Central memory CD8-positive, alpha-beta T cell (primary cell): ENCODE data around the gene NR3C1.

Experiments used
- ATAC-seq: fragments of 150-1000 bp; cut with Tn5 transposase; replicated peaks from 2 replicates; pipeline ENCODE4 v1.10.0; 2022; ENCODE audit warnings: mild to moderate bottlenecking, moderate FRiP score, moderate number of reproducible peaks; ENCODE audit not compliant: poor library complexity, severe bottlenecking; ENCODE audit errors: extremely low read depth
- DNase-seq, 2 donors: peaks; one replicate each; pipeline ENCODE4 v3.0.0; 2021; ENCODE audit warnings: low spot score in 2 of 2
- H3K27ac Mint-ChIP-seq: one replicate; pipeline ENCODE4 v1.8.0; 2022; ENCODE audit warnings: low read depth, mild to moderate bottlenecking, moderate library complexity, mixed read lengths
- H3K27me3 Mint-ChIP-seq: one replicate; pipeline ENCODE4 v1.8.0; 2022; ENCODE audit warnings: mixed read lengths
- H3K36me3 Mint-ChIP-seq: one replicate; pipeline ENCODE4 v1.8.0; 2022; ENCODE audit warnings: mild to moderate bottlenecking, moderate library complexity, mixed read lengths; ENCODE audit not compliant: insufficient read depth
- H3K4me1 Mint-ChIP-seq: one replicate; pipeline ENCODE4 v1.8.0; 2022; ENCODE audit warnings: mixed read lengths
- H3K4me3 Mint-ChIP-seq: one replicate; pipeline ENCODE4 v1.8.0; 2022; ENCODE audit warnings: mild to moderate bottlenecking, moderate library complexity, mixed read lengths
- H3K9me3 Mint-ChIP-seq: one replicate; pipeline ENCODE4 v1.8.0; 2022; ENCODE audit warnings: mixed read lengths

Gene NR3C1

DNA sequence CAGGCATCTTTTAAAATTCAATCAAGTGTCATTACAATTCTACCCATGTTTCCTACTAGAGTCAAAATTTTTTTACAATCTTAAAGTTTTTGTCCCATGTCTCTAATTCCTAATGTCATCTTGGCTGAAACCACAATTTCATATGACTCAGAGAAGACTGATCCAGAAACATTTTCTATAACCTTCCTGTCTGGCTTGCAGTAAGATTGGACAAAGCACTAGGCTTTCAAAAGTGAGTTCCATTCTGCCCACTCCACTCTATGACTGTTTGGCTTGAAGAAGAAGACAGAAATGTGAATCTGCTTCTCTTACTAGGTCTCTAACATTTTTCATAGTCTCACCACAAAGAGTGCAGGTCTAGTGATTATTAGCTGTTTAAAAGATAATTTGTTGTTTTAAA is 88.8 kb downstream of the NR3C1 start:
- peaks cover 30% of the 10 kb centered on the region for H3K36me3 Mint-ChIP-seq
- ATAC-seq, result no peak
- no peak for DNase-seq
- peaks cover 23% of the 10 kb centered on the region for H3K4me1 Mint-ChIP-seq
- H3K27ac Mint-ChIP-seq, result peak overlapping the region; percentile 3
- no peaks in the 10 kb centered on the region for H3K27me3 Mint-ChIP-seq
- H3K4me3 Mint-ChIP-seq, result no peak overlapping the region
- H3K9me3 Mint-ChIP-seq, result no peaks in the 10 kb centered on the region

DNA sequence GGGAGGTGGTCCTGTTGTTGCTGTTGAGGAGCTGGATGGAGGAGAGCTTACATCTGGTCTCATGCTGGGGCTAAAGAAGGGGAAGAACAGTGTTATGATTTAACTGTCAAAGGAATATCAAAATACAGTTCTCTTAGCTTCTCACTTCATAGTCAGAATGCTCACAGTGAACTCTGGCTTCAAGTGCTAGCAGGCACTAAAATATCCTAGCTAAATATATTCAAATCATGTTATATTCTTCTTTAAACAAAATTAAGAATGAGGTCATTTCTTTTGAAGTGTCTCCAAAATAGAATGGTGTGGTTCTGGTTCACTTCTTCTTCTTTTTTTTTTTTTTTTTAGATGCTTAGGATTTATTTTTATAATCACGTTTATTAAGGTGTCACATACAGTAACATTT is 89.4 kb downstream of the NR3C1 start:
- H3K9me3 Mint-ChIP-seq, result no peaks in the 10 kb centered on the region
- DNase-seq, result no peak
- H3K36me3 Mint-ChIP-seq, result peaks cover 34% of the 10 kb centered on the region
- no peak for ATAC-seq
- peak overlapping the region; percentile 3 for H3K27ac Mint-ChIP-seq
- H3K4me3 Mint-ChIP-seq, result no peak overlapping the region
- peaks cover 17% of the 10 kb centered on the region for H3K4me1 Mint-ChIP-seq
- H3K27me3 Mint-ChIP-seq, result no peaks in the 10 kb centered on the region

DNA sequence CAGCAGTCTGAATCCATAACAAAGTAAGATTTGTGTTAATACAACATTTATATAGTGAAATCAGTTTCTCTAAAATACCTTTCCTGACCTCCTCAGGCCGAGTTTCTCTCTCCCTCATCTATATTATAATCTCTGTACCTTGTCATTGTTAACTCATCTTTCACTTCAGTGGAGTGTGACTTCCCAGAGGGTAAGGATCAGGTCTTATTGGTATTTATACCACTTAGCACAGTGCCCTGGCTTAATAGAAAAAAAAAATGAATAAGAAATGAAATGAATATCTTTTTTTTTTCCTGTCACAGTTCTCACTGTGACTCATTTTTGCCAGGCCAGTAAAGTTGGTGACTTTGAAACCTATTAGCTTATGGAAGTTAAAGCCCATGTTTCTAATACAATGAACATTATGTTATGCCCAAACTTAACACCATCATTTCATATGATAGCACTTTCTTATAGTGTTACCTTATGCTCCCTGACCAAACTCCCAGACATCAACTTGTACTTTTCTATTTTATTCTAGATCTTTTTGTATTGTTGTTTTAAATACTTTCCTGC is 90.1 kb downstream of the NR3C1 start:
- Mint-ChIP-seq H3K27me3 (no peaks in the 10 kb centered on the region), H3K4me1 (peaks cover 17% of the 10 kb centered on the region), H3K27ac (peak overlapping the region; percentile 3), H3K9me3 (no peaks in the 10 kb centered on the region), H3K36me3 (peaks cover 39% of the 10 kb centered on the region), H3K4me3 (no peak overlapping the region)
- ATAC-seq (no peak), DNase-seq (no peak)

DNA sequence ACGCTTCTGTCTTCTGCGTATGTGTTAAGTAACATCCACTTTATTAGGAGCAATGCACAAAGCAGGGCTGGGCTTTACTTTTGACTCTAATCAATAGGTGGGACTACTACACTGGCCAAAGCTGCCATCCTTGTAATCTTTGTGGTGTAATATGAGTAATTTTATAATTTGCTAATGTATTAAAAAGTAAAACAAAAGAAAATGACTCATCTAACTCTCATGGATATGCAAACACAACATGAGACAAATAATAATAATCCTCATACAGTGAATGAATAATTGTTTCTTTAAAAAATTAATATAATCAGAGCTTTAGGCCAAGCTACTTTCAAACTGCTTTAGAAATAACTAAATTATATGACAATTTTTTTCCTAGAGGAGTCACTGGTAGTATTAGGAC is 90.7 kb downstream of the NR3C1 start:
- H3K4me1 Mint-ChIP-seq, result peaks cover 17% of the 10 kb centered on the region
- no peak overlapping the region for H3K4me3 Mint-ChIP-seq
- no peak for ATAC-seq
- no peak for DNase-seq
- H3K27ac Mint-ChIP-seq, result peak overlapping the region; percentile 3
- no peaks in the 10 kb centered on the region for H3K9me3 Mint-ChIP-seq
- H3K27me3 Mint-ChIP-seq, result no peaks in the 10 kb centered on the region
- H3K36me3 Mint-ChIP-seq, result peaks cover 41% of the 10 kb centered on the region

DNA sequence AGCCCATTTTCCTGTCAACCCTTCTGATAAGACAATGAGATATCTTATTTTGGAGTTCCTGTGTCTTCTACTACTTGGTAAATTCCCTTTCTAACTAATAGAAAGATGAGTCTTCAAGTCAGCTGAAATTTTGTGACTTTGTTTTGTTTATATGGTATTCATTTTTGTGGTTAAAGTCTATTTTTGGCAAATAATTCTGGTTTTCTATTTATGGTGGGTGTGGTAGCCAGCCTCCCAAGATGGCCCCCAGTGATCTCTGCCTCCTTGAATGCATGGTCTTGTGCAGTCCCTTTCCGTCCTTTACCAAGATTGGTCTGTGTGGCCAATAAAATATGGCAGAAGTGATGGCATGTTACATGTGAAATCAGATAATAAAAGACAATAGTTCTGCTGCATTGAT is 91.5 kb downstream of the NR3C1 start:
- Mint-ChIP-seq H3K36me3 (peaks cover 47% of the 10 kb centered on the region), H3K27me3 (no peaks in the 10 kb centered on the region), H3K4me3 (no peak overlapping the region), H3K27ac (no peak overlapping the region), H3K4me1 (peaks cover 11% of the 10 kb centered on the region), H3K9me3 (no peaks in the 10 kb centered on the region)
- ATAC-seq, result no peak
- DNase-seq, result no peak

DNA sequence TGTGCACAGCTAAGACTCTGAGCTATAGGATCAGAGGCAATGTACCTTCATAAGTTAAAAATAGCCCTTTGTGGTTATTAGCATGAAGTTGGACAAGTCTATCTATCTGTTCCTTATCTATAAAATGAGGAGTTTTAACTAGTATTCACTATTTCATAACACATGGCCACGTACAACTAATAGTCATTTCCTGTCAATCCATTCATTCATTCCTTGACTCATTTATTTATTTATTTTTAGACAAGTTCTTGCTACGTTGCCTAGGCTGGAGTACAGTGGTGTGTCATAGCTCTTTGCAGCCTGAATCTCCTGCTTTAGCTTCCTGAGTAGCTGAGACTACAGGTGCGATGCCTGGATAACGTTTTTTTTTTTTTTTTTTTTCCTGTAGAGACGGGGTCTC is 92.1 kb downstream of the NR3C1 start:
- no peaks in the 10 kb centered on the region for H3K27me3 Mint-ChIP-seq
- DNase-seq (no peak), ATAC-seq (no peak)
- H3K27ac Mint-ChIP-seq, result no peak overlapping the region
- H3K36me3 Mint-ChIP-seq, result peaks cover 49% of the 10 kb centered on the region
- H3K4me1 Mint-ChIP-seq, result peaks cover 11% of the 10 kb centered on the region
- no peaks in the 10 kb centered on the region for H3K9me3 Mint-ChIP-seq
- H3K4me3 Mint-ChIP-seq, result no peak overlapping the region

DNA sequence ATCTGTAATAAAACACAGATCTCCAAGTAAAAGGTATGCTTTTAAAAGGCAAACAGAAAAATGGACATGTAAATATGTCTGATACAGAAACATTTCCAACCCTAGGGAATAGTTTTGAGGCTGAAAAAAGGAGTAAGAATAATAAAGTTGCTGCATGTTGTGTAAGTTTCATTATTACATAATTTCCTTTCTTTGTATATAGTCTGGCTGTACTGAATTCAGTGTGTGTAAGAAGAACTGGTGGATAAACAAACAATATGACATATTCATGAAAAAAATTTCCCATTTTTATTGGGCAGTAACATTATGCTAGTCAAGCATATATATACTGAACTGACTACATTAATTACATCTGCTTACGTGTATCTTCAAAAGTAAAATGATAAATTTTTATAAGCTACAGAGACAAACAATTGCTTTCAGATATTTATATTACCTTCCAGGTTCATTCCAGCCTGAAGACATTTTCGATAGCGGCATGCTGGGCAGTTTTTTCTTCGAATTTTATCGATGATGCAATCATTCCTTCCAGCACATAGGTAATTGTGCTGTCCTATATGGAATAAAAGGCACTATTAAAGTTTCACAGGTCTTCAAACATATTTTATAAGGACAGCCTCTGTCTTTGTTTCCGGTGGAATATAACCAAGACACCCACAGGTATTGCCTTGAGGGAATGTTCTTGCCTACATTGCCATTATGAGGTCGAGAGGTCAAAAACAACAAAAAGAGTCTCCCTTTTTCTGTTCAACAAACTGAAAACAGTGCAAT is 93.6 kb downstream of the NR3C1 start:
- peaks cover 47% of the 10 kb centered on the region for H3K36me3 Mint-ChIP-seq
- no peaks in the 10 kb centered on the region for H3K9me3 Mint-ChIP-seq
- ATAC-seq, result no peak
- no peak for DNase-seq
- no peak overlapping the region for H3K27ac Mint-ChIP-seq
- no peak overlapping the region for H3K4me3 Mint-ChIP-seq
- no peaks in the 10 kb centered on the region for H3K27me3 Mint-ChIP-seq
- peaks cover 14% of the 10 kb centered on the region for H3K4me1 Mint-ChIP-seq

DNA sequence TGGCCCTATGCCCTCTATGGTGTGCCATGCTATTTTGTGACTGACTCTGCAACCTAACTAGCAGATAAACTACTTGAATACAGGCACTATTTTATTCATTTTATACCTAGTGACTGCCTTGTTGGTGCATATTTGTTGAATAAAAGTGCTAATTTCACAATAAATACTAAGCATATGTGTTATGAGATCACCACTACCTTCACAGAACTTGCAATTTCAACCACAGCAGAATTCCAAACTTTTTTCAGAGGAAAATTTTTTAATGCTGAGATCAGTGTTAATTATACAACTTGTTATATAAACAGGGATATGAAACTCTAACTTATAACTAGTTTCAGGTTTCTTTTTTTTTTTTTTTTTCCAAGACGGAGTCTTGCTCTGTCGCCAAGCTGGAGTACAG is 94.8 kb downstream of the NR3C1 start:
- DNase-seq (no peak), ATAC-seq (no peak)
- H3K27me3 Mint-ChIP-seq, result no peaks in the 10 kb centered on the region
- peaks cover 48% of the 10 kb centered on the region for H3K36me3 Mint-ChIP-seq
- peaks cover 24% of the 10 kb centered on the region for H3K4me1 Mint-ChIP-seq
- peak overlapping the region; percentile 8 for H3K27ac Mint-ChIP-seq
- no peaks in the 10 kb centered on the region for H3K9me3 Mint-ChIP-seq
- H3K4me3 Mint-ChIP-seq, result no peak overlapping the region

DNA sequence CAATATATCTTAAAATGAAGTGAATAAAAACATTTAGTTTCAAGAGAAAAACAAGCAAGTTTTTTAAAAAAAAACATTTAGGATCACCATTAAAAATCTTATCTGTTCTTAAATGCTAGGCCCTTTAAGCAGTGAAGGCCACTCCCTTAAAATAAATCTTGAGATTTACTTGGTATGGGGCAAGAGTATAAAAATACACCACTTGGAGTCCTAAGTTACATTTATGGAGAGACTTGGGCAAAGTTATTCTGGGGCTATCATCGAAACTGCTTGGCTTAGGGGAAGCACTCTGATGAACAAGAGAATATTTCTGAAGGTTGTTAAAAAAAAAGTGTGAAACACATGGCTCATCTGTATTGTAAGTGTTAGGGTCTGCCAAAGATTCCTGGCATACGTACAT is 97.4 kb downstream of the NR3C1 start:
- Mint-ChIP-seq H3K4me3 (no peak overlapping the region), H3K36me3 (peaks cover 35% of the 10 kb centered on the region)
- no peak for ATAC-seq

DNA sequence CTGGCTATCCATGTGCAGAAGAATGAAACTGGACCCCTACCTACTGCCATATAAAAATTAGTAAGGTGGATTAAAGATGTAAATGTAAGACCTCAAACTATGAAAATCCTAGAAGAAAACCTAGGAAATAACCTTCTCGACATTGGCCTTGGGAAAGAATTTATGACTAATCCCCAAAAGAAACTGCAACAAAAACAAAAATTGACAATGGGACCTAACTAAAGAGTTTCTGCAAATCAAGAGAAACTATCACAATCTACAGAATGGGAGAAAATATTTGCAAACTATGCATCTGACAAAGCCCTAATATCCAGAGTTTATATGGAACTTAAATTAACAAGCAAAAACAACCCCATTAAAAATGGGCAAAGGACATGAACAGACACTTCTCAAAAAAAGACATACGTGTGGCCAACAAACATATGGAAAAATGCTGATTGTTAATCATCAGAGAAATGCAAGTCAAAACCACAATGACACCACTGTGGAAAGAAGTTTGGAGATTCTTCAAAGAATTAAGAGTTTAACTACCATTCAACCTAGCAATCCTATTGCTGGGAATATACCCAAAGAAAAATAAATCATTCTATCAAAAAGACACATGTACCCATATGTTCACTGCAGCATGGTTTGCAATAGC is 98.5 kb downstream of the NR3C1 start:
- DNase-seq (no peak), ATAC-seq (no peak)
- Mint-ChIP-seq H3K4me3 (no peak overlapping the region), H3K9me3 (no peaks in the 10 kb centered on the region), H3K4me1 (peaks cover 30% of the 10 kb centered on the region), H3K27me3 (no peaks in the 10 kb centered on the region), H3K36me3 (peaks cover 37% of the 10 kb centered on the region), H3K27ac (no peak overlapping the region)

More for the DNA sequence above, 97.4 kb downstream of the NR3C1 start:
- Mint-ChIP-seq H3K9me3 (no peaks in the 10 kb centered on the region), H3K27ac (no peak overlapping the region), H3K4me1 (peaks cover 25% of the 10 kb centered on the region), H3K27me3 (no peaks in the 10 kb centered on the region)
- no peak for DNase-seq

DNA sequence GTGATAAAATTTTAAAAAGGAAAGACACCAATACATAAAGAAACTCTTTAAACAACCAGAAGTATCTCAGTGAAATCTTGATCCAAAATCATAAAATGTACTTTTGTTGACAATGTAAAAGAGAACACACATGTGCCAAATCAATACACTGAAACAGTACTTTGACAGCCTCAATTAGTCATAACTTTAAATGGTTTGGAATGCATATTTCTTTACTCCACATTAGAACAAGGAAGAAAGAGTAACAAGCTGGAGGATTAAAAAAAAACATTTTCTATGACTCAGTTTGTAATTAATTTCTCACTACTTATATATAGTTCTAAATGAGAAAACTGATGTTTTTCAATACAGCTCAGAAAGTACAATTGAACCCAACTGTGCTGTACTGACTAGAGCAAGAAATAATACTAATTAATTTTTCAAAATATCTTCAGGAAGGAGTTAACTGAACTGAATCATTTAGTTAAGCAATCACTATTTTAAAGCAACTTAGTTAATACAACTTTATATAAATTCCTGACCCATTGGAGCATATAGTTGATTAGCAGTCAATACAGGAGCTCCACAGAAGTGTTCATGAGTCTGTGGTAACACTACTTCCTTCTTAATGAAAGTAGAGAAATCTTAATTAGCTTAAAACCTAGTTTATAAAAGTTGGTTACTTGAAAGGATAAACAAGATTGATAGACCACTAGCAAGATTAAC is 101.0 kb downstream of the NR3C1 start:
- Mint-ChIP-seq H3K4me1 (peaks cover 34% of the 10 kb centered on the region), H3K4me3 (no peak overlapping the region), H3K27me3 (no peaks in the 10 kb centered on the region), H3K27ac (no peak overlapping the region), H3K9me3 (no peaks in the 10 kb centered on the region), H3K36me3 (peaks cover 32% of the 10 kb centered on the region)
- DNase-seq (no peak), ATAC-seq (no peak)

DNA sequence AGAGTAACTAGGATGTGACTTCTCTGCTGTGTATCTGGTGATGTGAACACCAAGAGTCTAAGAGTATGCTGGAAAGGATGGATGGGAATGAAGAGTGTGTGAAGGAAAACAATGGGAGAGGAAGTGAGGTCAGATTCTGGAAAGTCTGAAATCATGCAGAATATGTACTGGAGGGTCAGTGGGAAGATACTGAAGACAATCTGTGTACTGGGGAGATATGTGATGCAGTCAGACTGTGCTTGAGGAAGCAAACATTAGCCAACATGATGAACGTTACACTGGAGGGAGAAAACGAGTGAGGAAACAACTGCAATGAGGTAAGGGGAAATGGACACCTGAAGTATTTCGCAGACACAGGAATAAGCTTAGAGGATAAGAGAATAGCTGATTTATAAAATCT is 105.7 kb downstream of the NR3C1 start:
- Mint-ChIP-seq H3K9me3 (no peaks in the 10 kb centered on the region), H3K36me3 (peaks cover 38% of the 10 kb centered on the region), H3K4me1 (peaks cover 15% of the 10 kb centered on the region), H3K27ac (no peak overlapping the region), H3K27me3 (no peaks in the 10 kb centered on the region), H3K4me3 (no peak overlapping the region)
- no peak for DNase-seq
- no peak for ATAC-seq
